K562 (cell line): ENCODE results near the gene GMPR2. TPM values are rescaled to one million over a fixed set of nuclear protein-coding genes. Genes with fewer than 3 reads are reported as not detected.

Experiments used
- ATAC-seq: fragments of 200-7000 bp; cut with Tn5 transposase; 3 replicates; pipeline ENCODE4 v1.9.1; 2020; ENCODE audit warnings: moderate library complexity
- BruUV-seq: library from RNA; stranded (reverse); fragments of 400-500 nt; replicated peaks from 2 replicates; lab custom pipeline; 2021; lab: Mats Ljungman, UMichigan
- CTCF ChIA-PET: fragments of 300-600 bp; formaldehyde crosslinking; extraction: SDS; loops from one replicate; lab custom pipeline; 2021; ENCODE audit warnings: low intra/inter-chr PET ratio; lab: Yijun Ruan, JAX
- POLR2A ChIA-PET: fragments of 300-600, 350-650 bp; sonication (Branson Sonifier 250); formaldehyde crosslinking; extraction: SDS; loops from one replicate; lab custom pipeline; 2021; ENCODE audit warnings: antibody characterized with exemption, inconsistent platforms; lab: Yijun Ruan, JAX
- DNase-seq, 4 experiments: peaks; one replicate each; pipeline versions ENCODE4 v3.0.0 to v3.0.0-alpha.2; 2011 to 2018; ENCODE audit warnings: low spot score in 3 of 4, mixed read lengths in 3 of 4; ENCODE audit errors: extremely low read depth in 1 of 4
- FAIRE-seq: peaks from 2 replicates; lab custom pipeline; 2011; peaks lifted over from hg19 to GRCh38; lab: Jason Lieb, UNC
- H2AFZ ChIP-seq: 2 replicates; pipeline ENCODE4 v1.6.0; 2011; ENCODE audit warnings: low read depth, low read length, control low read depth, inconsistent platforms
- H3K27ac ChIP-seq: fragments of 200-600 bp; 3 replicates; pipeline ENCODE4 v1.8.0; 2011; ENCODE audit warnings: low read depth, mild to moderate bottlenecking, control low read depth, inconsistent platforms, low read length, moderate library complexity, mixed read lengths; ENCODE audit errors: extremely low read depth
- H3K27me3 ChIP-seq, 2 experiments: fragments of 300-600 bp in 1 of 2; 2 replicates in 1 of 2; 3 replicates in 1 of 2; pipeline versions ENCODE4 v1.6.0 to v1.8.0; 2011; ENCODE audit warnings: inconsistent platforms in 2 of 2, low read length in 2 of 2, mild to moderate bottlenecking in 1 of 2, mixed read lengths in 1 of 2, moderate library complexity in 1 of 2; ENCODE audit not compliant: control insufficient read depth in 2 of 2, insufficient read depth in 2 of 2
- H3K36me3 ChIP-seq: fragments of 300-600 bp; 3 replicates; pipeline ENCODE4 v1.8.0; 2011; ENCODE audit warnings: mild to moderate bottlenecking, low read length, inconsistent platforms; ENCODE audit not compliant: control insufficient read depth, insufficient read depth
- H3K4me1 ChIP-seq, 2 experiments: fragments of 200-600 bp in 1 of 2; replicated peaks in 1 of 2; 2 replicates in 1 of 2; 3 replicates in 1 of 2; pipeline versions ENCODE4 v1.5.1 to v1.8.0; 2011; ENCODE audit warnings: inconsistent platforms in 2 of 2, low read length in 2 of 2, mild to moderate bottlenecking in 1 of 2, mixed read lengths in 1 of 2, moderate library complexity in 1 of 2; ENCODE audit not compliant: control insufficient read depth in 2 of 2, insufficient read depth in 2 of 2
- H3K4me2 ChIP-seq: 2 replicates; pipeline ENCODE4 v1.6.1; 2011; ENCODE audit warnings: low read length, control low read depth, inconsistent platforms, mixed read lengths; ENCODE audit not compliant: insufficient read depth
- H3K4me3 ChIP-seq: fragments of 200-600 bp; sonication (generic), shearing (Covaris generic); 2 replicates; pipeline ENCODE4 v1.5.1; 2016; ENCODE audit warnings: control low read depth, inconsistent platforms
- H3K79me2 ChIP-seq: fragments of 200-600 bp; 3 replicates; pipeline ENCODE4 v1.8.0; 2011; ENCODE audit warnings: low read length, inconsistent platforms; ENCODE audit not compliant: control insufficient read depth, insufficient read depth
- H3K9ac ChIP-seq, 2 experiments: 2 replicates each; pipeline versions ENCODE4 v1.6.0 to v1.6.1; 2011; ENCODE audit warnings: low read depth in 2 of 2, low read length in 2 of 2, control low read depth in 1 of 2, inconsistent platforms in 1 of 2, mild to moderate bottlenecking in 1 of 2, mixed read lengths in 1 of 2; ENCODE audit not compliant: insufficient read depth in 1 of 2
- H3K9me1 ChIP-seq: one replicate; pipeline ENCODE4 v1.6.0; 2011; ENCODE audit warnings: inconsistent platforms, mild to moderate bottlenecking, low read length, moderate library complexity; ENCODE audit not compliant: control insufficient read depth, insufficient read depth
- H3K9me3 ChIP-seq: replicated peaks from 2 replicates; pipeline ENCODE4 v1.5.1; 2011; ENCODE audit warnings: low read depth, low read length, inconsistent platforms; ENCODE audit not compliant: control insufficient read depth, insufficient read depth
- H4K20me1 ChIP-seq: replicated peaks from 2 replicates; pipeline ENCODE4 v1.6.1; 2011; ENCODE audit warnings: low read length, inconsistent platforms, mixed read lengths; ENCODE audit not compliant: control insufficient read depth, insufficient read depth
- CBFA2T3 ChIP-seq: fragments of 450-650 bp; IDR thresholded peaks from 2 replicates; pipeline ENCODE4 v1.6.1; 2017
- GABPB1 ChIP-seq: sonication (generic); formaldehyde crosslinking; IDR thresholded peaks from 2 replicates; pipeline ENCODE4 v1.8.0; 2022; ENCODE audit warnings: mild to moderate bottlenecking, missing genetic modification reagents
- HDAC1 ChIP-seq, 2 experiments: fragments of 450-650 bp; IDR thresholded peaks; 2 replicates each; pipeline ENCODE4 v1.6.1; 2016 to 2017; ENCODE audit warnings: inconsistent platforms in 1 of 2, mild to moderate bottlenecking in 1 of 2, moderate library complexity in 1 of 2
- MAZ ChIP-seq, 2 experiments: fragments of 450-650 bp in 1 of 2; sonication (generic) in 1 of 2; formaldehyde crosslinking; IDR thresholded peaks in 1 of 2; conservative IDR thresholded peaks in 1 of 2; 2 replicates each; pipeline versions ENCODE4 v1.4.0 to v1.5.0; 2020; ENCODE audit warnings: mild to moderate bottlenecking in 1 of 2, missing genetic modification reagents in 1 of 2
- NR2C1 ChIP-seq, 2 experiments: fragments of 450-650 bp; IDR thresholded peaks; 2 replicates each; pipeline ENCODE4 v1.6.1; 2017; ENCODE audit warnings: mild to moderate bottlenecking in 2 of 2, antibody characterized with exemption in 1 of 2, inconsistent platforms in 1 of 2, missing compliant biosample characterization in 1 of 2, missing genetic modification characterization in 1 of 2
- OTX1 ChIP-seq: fragments of 450-650 bp; formaldehyde crosslinking; IDR thresholded peaks from 2 replicates; pipeline ENCODE4 v1.4.0; 2022; ENCODE audit warnings: mild to moderate bottlenecking
- PYGO2 ChIP-seq: fragments of 450-650 bp; IDR thresholded peaks from 2 replicates; pipeline ENCODE4 v1.6.1; 2016; ENCODE audit warnings: mild to moderate bottlenecking, missing genetic modification characterization, moderate library complexity, missing compliant biosample characterization
- SNRNP70 ChIP-seq: fragments of 200-400 bp; formaldehyde crosslinking; optimal IDR thresholded peaks from 2 replicates; pipeline ENCODE3; 2017; ENCODE audit warnings: low read depth, low read length
- STAT5B ChIP-seq: fragments of 250-450 bp; sonication (Bioruptor Pico); IDR thresholded peaks from 2 replicates; pipeline ENCODE4 v1.8.0; 2021; ENCODE audit warnings: mild to moderate bottlenecking, inconsistent platforms
- TAF1 ChIP-seq: IDR thresholded peaks from 2 replicates; pipeline ENCODE4 v1.6.1; 2011; ENCODE audit warnings: mild to moderate bottlenecking, low read length, moderate library complexity; ENCODE audit not compliant: insufficient read depth, control insufficient read depth, severe bottlenecking; ENCODE audit errors: extremely low read depth
- TCF3 ChIP-seq: sonication (generic); formaldehyde crosslinking; IDR thresholded peaks from 2 replicates; pipeline ENCODE4 v1.4.0; 2020; ENCODE audit warnings: mild to moderate bottlenecking, missing genetic modification reagents
- YY1 ChIP-seq, 3 experiments: IDR thresholded peaks; 2 replicates each; pipeline ENCODE4 v1.6.1; 2011; ENCODE audit warnings: low read length in 2 of 3, mild to moderate bottlenecking in 2 of 3, moderate library complexity in 2 of 3, borderline replicate concordance in 1 of 3, control low read depth in 1 of 3, low read depth in 1 of 3; ENCODE audit not compliant: insufficient read depth in 3 of 3, insufficient replicate concordance in 2 of 3, control insufficient read depth in 1 of 3, insufficient read length in 1 of 3; ENCODE audit errors: extremely low read depth in 1 of 3
- ZNF24 ChIP-seq: fragments of 450-650 bp; IDR thresholded peaks from 2 replicates; pipeline ENCODE4 v1.6.1; 2016
- ZNF280B ChIP-seq: fragments of 250-450 bp; sonication (Bioruptor Pico); IDR thresholded peaks from 2 replicates; pipeline ENCODE4 v1.5.1; 2021; ENCODE audit warnings: mild to moderate bottlenecking
- ZNF3 ChIP-seq: fragments of 250-450 bp; sonication (Bioruptor Pico); IDR thresholded peaks from 2 replicates; pipeline ENCODE4 v1.5.0; 2021; ENCODE audit warnings: mild to moderate bottlenecking, moderate library complexity
- ZNF778 ChIP-seq: fragments of 450-650 bp; formaldehyde crosslinking; IDR thresholded peaks from 2 replicates; pipeline ENCODE4 v1.4.0; 2020; ENCODE audit warnings: mild to moderate bottlenecking, moderate library complexity
- WGBS: fragments of 100-300 bp; shearing (Covaris generic); methylation state at CpG from one replicate; pipeline ENCODE4 v1.1.6; 2016; ENCODE audit warnings: low coverage, mixed read lengths; ENCODE audit not compliant: insufficient coverage; ENCODE audit errors: missing lambda C conversion rate; 5-methylcytosine and 5-hydroxymethylcytosine counted together
- in situ Hi-C: fragments of 300-500 bp; cut with MboI; formaldehyde crosslinking; loops from 4 replicates; pipeline ENCODE4 v1.15.0; 2018; ENCODE audit warnings: inconsistent platforms, mixed read lengths
- intact Hi-C: fragments of 100-400 bp; cut with micrococcal nuclease; formaldehyde crosslinking; loops from 2 replicates; pipeline ENCODE4 v1.14.2; 2022
- polyA plus RNA-seq, 8 experiments: library from polyadenylated mRNA; depleted of rRNA in 4 of 8; stranded (reverse) in 5 of 8; unstranded in 3 of 8; fragments of >200 nt; fragmentation: Nextera tagmentation in 2 of 8; fragmentation: Illumina TruSeq in 1 of 8; extraction: Ambion mirVana in 2 of 8; extraction: Trizol in 1 of 8; gene quantifications; 2 replicates each; pipeline versions ENCODE4 v1.2.1 to v1.2.3, GENCODE V29; 2011 to 2014; ENCODE audit warnings: inconsistent platforms in 1 of 8, missing spikeins in 1 of 8
- total RNA-seq, 7 experiments: library from RNA; depleted of rRNA in 6 of 7; stranded (reverse); fragments of >200 nt in 6 of 7; fragmentation: Illumina TruSeq in 2 of 7; extraction: Trizol in 2 of 7; gene quantifications; 2 replicates each; pipeline versions ENCODE4 v1.2.1 to v1.2.3, GENCODE V29; 2011 to 2021; ENCODE audit warnings: low replicate concordance in 1 of 7

GMPR2 gene
- total and polyA plus RNA-seq, 9 of the 15 experiments (the other 6 are each of a cell fraction or from before 2014, with no cell fraction given): 26.4 to 67.4 (median 36.3) TPM

GRCh38 chr14:24268225-24268624 is 35.5 kb downstream of the GMPR2 start:
- WGBS: 100% methylated on average over 4 of the region's 9 CpGs
- Histone ChIP-seq H4K20me1 (no peaks in the 10 kb centered on the region; the same call in 1 of the 2 replicates), H3K36me3 (no peaks in the 10 kb centered on the region), H3K9me3 (no peaks in the 10 kb centered on the region), H3K79me2 (peaks cover 9% of the 10 kb centered on the region; the same call in 1 of the 3 replicates), H3K4me1 (peaks cover 12 to 20% of the 10 kb centered on the region in 2 experiments; a peak in 4 of 5 replicates)
- CTCF ChIA-PET: no interaction called here
- no peak for FAIRE-seq
- no peak for DNase-seq
- POLR2A ChIA-PET: interaction anchor here (0.6 to 1.4 kb wide), 3 partner anchors 13 to 26 kb away, joined by 3 to 4 read pairs (median 3); partner anchors contain the start of gene TINF2
- ATAC-seq: no peak
- TF ChIP-seq YY1 (IDR thresholded peaks at IDR 0.05; ENCODE audit: borderline replicate concordance in 1 of 3, control insufficient read depth in 1 of 3, extremely low read depth in 1 of 3, insufficient read depth in 3 of 3, insufficient read length in 1 of 3, insufficient replicate concordance in 2 of 3, low read depth in 1 of 3, low read length in 2 of 3): no peak
- TF ChIP-seq CBFA2T3: no peak
- no peak for TF ChIP-seq HDAC1 (IDR thresholded peaks at IDR 0.05)
- TF ChIP-seq ZNF24: no peak
- no peak for TF ChIP-seq SNRNP70
- TF ChIP-seq MAZ (CRISPR knock-in tag; conservative IDR thresholded peaks at IDR 0.05 in 1 of 2, IDR thresholded peaks at IDR 0.05 in 1 of 2): no peak
- TF ChIP-seq ZNF280B (CRISPR knock-in tag): no peak
- no peak for TF ChIP-seq ZNF778 (CRISPR knock-in tag)
- TF ChIP-seq STAT5B (CRISPR knock-in tag): no peak
- TF ChIP-seq TCF3 (CRISPR knock-in tag): no peak
- TF ChIP-seq TAF1: no peak
- TF ChIP-seq GABPB1 (CRISPR knock-in tag): no peak
- TF ChIP-seq NR2C1 (IDR thresholded peaks at IDR 0.05): no peak
- no peak for TF ChIP-seq NR2C1 (tag; IDR thresholded peaks at IDR 0.05)
- no peak for TF ChIP-seq PYGO2 (tag)
- no peak for TF ChIP-seq ZNF3 (CRISPR knock-in tag)
- TF ChIP-seq OTX1: no peak
- TF ChIP-seq, all 486 proteins: peak for 0
- intact Hi-C loops: no loop called here
- Histone ChIP-seq H3K9ac (no peak overlapping the region), H2AFZ (no peak overlapping the region), H3K9me1 (no peaks in the 10 kb centered on the region), H3K27me3 (no peaks in the 10 kb centered on the region), H3K4me3 (no peak overlapping the region), H3K27ac (no peak overlapping the region), H3K4me2 (no peak overlapping the region)
- BruUV-seq: no TSS peak
- in situ Hi-C loops: no loop called here
